K562 (cell line): ENCODE measurements around the gene HLA-DRB1. TPM values are rescaled to one million over a fixed set of nuclear protein-coding genes. Genes with fewer than 3 reads are reported as not detected.

ENCODE experiments used
- ATAC-seq: fragments of 200-7000 bp; cut with Tn5 transposase; 3 replicates; pipeline ENCODE4 v1.9.1; 2020; ENCODE audit warnings: moderate library complexity
- BruUV-seq: library from RNA; stranded (reverse); fragments of 400-500 nt; replicated peaks from 2 replicates; lab custom pipeline; 2021; lab: Mats Ljungman, UMichigan
- CTCF ChIA-PET: fragments of 300-600 bp; formaldehyde crosslinking; extraction: SDS; loops from one replicate; lab custom pipeline; 2021; ENCODE audit warnings: low intra/inter-chr PET ratio; lab: Yijun Ruan, JAX
- POLR2A ChIA-PET: fragments of 300-600, 350-650 bp; sonication (Branson Sonifier 250); formaldehyde crosslinking; extraction: SDS; loops from one replicate; lab custom pipeline; 2021; ENCODE audit warnings: antibody characterized with exemption, inconsistent platforms; lab: Yijun Ruan, JAX
- DNase-seq, 4 experiments: peaks; one replicate each; pipeline versions ENCODE4 v3.0.0 to v3.0.0-alpha.2; 2011 to 2018; ENCODE audit warnings: low spot score in 3 of 4, mixed read lengths in 3 of 4; ENCODE audit errors: extremely low read depth in 1 of 4
- FAIRE-seq: peaks from 2 replicates; lab custom pipeline; 2011; peaks lifted over from hg19 to GRCh38; lab: Jason Lieb, UNC
- H2AFZ ChIP-seq: 2 replicates; pipeline ENCODE4 v1.6.0; 2011; ENCODE audit warnings: low read depth, low read length, control low read depth, inconsistent platforms
- H3K27ac ChIP-seq: fragments of 200-600 bp; 3 replicates; pipeline ENCODE4 v1.8.0; 2011; ENCODE audit warnings: low read depth, mild to moderate bottlenecking, control low read depth, inconsistent platforms, low read length, moderate library complexity, mixed read lengths; ENCODE audit errors: extremely low read depth
- H3K27me3 ChIP-seq, 2 experiments: fragments of 300-600 bp in 1 of 2; 2 replicates in 1 of 2; 3 replicates in 1 of 2; pipeline versions ENCODE4 v1.6.0 to v1.8.0; 2011; ENCODE audit warnings: inconsistent platforms in 2 of 2, low read length in 2 of 2, mild to moderate bottlenecking in 1 of 2, mixed read lengths in 1 of 2, moderate library complexity in 1 of 2; ENCODE audit not compliant: control insufficient read depth in 2 of 2, insufficient read depth in 2 of 2
- H3K36me3 ChIP-seq: fragments of 300-600 bp; 3 replicates; pipeline ENCODE4 v1.8.0; 2011; ENCODE audit warnings: mild to moderate bottlenecking, low read length, inconsistent platforms; ENCODE audit not compliant: control insufficient read depth, insufficient read depth
- H3K4me1 ChIP-seq, 2 experiments: fragments of 200-600 bp in 1 of 2; replicated peaks in 1 of 2; 2 replicates in 1 of 2; 3 replicates in 1 of 2; pipeline versions ENCODE4 v1.5.1 to v1.8.0; 2011; ENCODE audit warnings: inconsistent platforms in 2 of 2, low read length in 2 of 2, mild to moderate bottlenecking in 1 of 2, mixed read lengths in 1 of 2, moderate library complexity in 1 of 2; ENCODE audit not compliant: control insufficient read depth in 2 of 2, insufficient read depth in 2 of 2
- H3K4me2 ChIP-seq: 2 replicates; pipeline ENCODE4 v1.6.1; 2011; ENCODE audit warnings: low read length, control low read depth, inconsistent platforms, mixed read lengths; ENCODE audit not compliant: insufficient read depth
- H3K4me3 ChIP-seq: fragments of 200-600 bp; sonication (generic), shearing (Covaris generic); 2 replicates; pipeline ENCODE4 v1.5.1; 2016; ENCODE audit warnings: control low read depth, inconsistent platforms
- H3K79me2 ChIP-seq: fragments of 200-600 bp; 3 replicates; pipeline ENCODE4 v1.8.0; 2011; ENCODE audit warnings: low read length, inconsistent platforms; ENCODE audit not compliant: control insufficient read depth, insufficient read depth
- H3K9ac ChIP-seq, 2 experiments: 2 replicates each; pipeline versions ENCODE4 v1.6.0 to v1.6.1; 2011; ENCODE audit warnings: low read depth in 2 of 2, low read length in 2 of 2, control low read depth in 1 of 2, inconsistent platforms in 1 of 2, mild to moderate bottlenecking in 1 of 2, mixed read lengths in 1 of 2; ENCODE audit not compliant: insufficient read depth in 1 of 2
- H3K9me1 ChIP-seq: one replicate; pipeline ENCODE4 v1.6.0; 2011; ENCODE audit warnings: inconsistent platforms, mild to moderate bottlenecking, low read length, moderate library complexity; ENCODE audit not compliant: control insufficient read depth, insufficient read depth
- H3K9me3 ChIP-seq: replicated peaks from 2 replicates; pipeline ENCODE4 v1.5.1; 2011; ENCODE audit warnings: low read depth, low read length, inconsistent platforms; ENCODE audit not compliant: control insufficient read depth, insufficient read depth
- H4K20me1 ChIP-seq: replicated peaks from 2 replicates; pipeline ENCODE4 v1.6.1; 2011; ENCODE audit warnings: low read length, inconsistent platforms, mixed read lengths; ENCODE audit not compliant: control insufficient read depth, insufficient read depth
- CHCHD3 ChIP-seq: fragments of 250-450 bp; sonication (Bioruptor Pico); IDR thresholded peaks from 2 replicates; pipeline ENCODE4 v2.1.2; 2022; ENCODE audit warnings: mild to moderate bottlenecking
- PCBP2 ChIP-seq: fragments of 200-400 bp; formaldehyde crosslinking; IDR thresholded peaks from 2 replicates; pipeline ENCODE4 v1.6.1; 2018; ENCODE audit warnings: low read length, low read depth, mild to moderate bottlenecking, moderate library complexity; ENCODE audit not compliant: poor library complexity, severe bottlenecking
- POLR2AphosphoS5 ChIP-seq: IDR thresholded peaks from 2 replicates; pipeline ENCODE4 v1.6.1; 2011; ENCODE audit warnings: mild to moderate bottlenecking, low read depth, low read length, moderate library complexity; ENCODE audit not compliant: control insufficient read depth, insufficient read depth
- RUNX1 ChIP-seq: sonication (generic); IDR thresholded peaks from 2 replicates; pipeline ENCODE4 v1.6.1; 2016; ENCODE audit warnings: antibody characterized with exemption, low read depth
- SNIP1 ChIP-seq: fragments of 450-650 bp; IDR thresholded peaks from 2 replicates; pipeline ENCODE4 v1.7.1; 2017; ENCODE audit warnings: low read depth, mild to moderate bottlenecking
- ZNF174 ChIP-seq: fragments of 250-450 bp; sonication (Bioruptor Pico); IDR thresholded peaks from 2 replicates; pipeline ENCODE4 v1.4.0; 2020; ENCODE audit warnings: mild to moderate bottlenecking
- WGBS: fragments of 100-300 bp; shearing (Covaris generic); methylation state at CpG from one replicate; pipeline ENCODE4 v1.1.6; 2016; ENCODE audit warnings: low coverage, mixed read lengths; ENCODE audit not compliant: insufficient coverage; ENCODE audit errors: missing lambda C conversion rate; 5-methylcytosine and 5-hydroxymethylcytosine counted together
- in situ Hi-C: fragments of 300-500 bp; cut with MboI; formaldehyde crosslinking; loops from 4 replicates; pipeline ENCODE4 v1.15.0; 2018; ENCODE audit warnings: inconsistent platforms, mixed read lengths
- intact Hi-C: fragments of 100-400 bp; cut with micrococcal nuclease; formaldehyde crosslinking; loops from 2 replicates; pipeline ENCODE4 v1.14.2; 2022
- polyA plus RNA-seq, 8 experiments: library from polyadenylated mRNA; depleted of rRNA in 4 of 8; stranded (reverse) in 5 of 8; unstranded in 3 of 8; fragments of >200 nt; fragmentation: Nextera tagmentation in 2 of 8; fragmentation: Illumina TruSeq in 1 of 8; extraction: Ambion mirVana in 2 of 8; extraction: Trizol in 1 of 8; gene quantifications; 2 replicates each; pipeline versions ENCODE4 v1.2.1 to v1.2.3, GENCODE V29; 2011 to 2014; ENCODE audit warnings: inconsistent platforms in 1 of 8, missing spikeins in 1 of 8
- total RNA-seq, 7 experiments: library from RNA; depleted of rRNA in 6 of 7; stranded (reverse); fragments of >200 nt in 6 of 7; fragmentation: Illumina TruSeq in 2 of 7; extraction: Trizol in 2 of 7; gene quantifications; 2 replicates each; pipeline versions ENCODE4 v1.2.1 to v1.2.3, GENCODE V29; 2011 to 2021; ENCODE audit warnings: low replicate concordance in 1 of 7
- TF ChIP-seq, protein P1 (sequence below), 3 experiments: fragments of 200-800 bp in 1 of 3; sonication (Bioruptor generic) in 1 of 3; sonication (generic) in 1 of 3; formaldehyde crosslinking in 1 of 3; IDR thresholded peaks; 2 replicates each; pipeline versions ENCODE4 v1.6.1 to v1.8.0; 2016 to 2022; ENCODE audit warnings: mild to moderate bottlenecking in 2 of 3, missing compliant biosample characterization in 2 of 3, missing genetic modification characterization in 2 of 3, missing genetic modification reagents in 1 of 3

Gene HLA-DRB1
- total and polyA plus RNA-seq, 9 of the 15 experiments (the other 6 are each of a cell fraction or from before 2014, with no cell fraction given): 0.06 to 0.78 (median 0.06) TPM; not detected in 6

DNA sequence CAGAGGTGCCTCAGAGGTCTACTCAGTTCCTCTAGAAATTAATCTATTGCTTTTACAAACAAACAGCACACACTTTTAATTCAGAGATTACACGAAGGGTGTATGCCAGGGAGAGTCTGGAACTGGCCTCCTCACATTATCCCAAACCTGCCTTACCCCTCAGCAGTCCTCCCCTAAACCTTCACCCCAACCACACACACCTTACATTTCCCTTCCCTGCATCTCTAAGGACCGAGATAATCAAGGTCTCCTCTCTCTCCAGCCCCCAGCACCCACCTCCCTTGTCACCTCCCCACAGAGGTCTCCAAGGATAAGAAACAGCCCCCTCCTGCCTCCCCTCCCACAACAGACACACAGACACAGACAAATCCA lies 6.1 kb downstream of the HLA-DRB1 start:
- Histone ChIP-seq H3K9me1 (no peaks in the 10 kb centered on the region), H3K4me2 (no peak overlapping the region), H3K9ac (no peak overlapping the region), H3K4me3 (no peak overlapping the region), H4K20me1 (no peaks in the 10 kb centered on the region), H3K79me2 (no peaks in the 10 kb centered on the region), H3K36me3 (no peaks in the 10 kb centered on the region), H2AFZ (no peak overlapping the region), H3K27ac (no peak overlapping the region), H3K9me3 (no peaks in the 10 kb centered on the region), H3K4me1 (no peaks in the 10 kb centered on the region), H3K27me3 (no peaks in the 10 kb centered on the region)
- CTCF ChIA-PET: no interaction called here
- WGBS: 0% methylated on average over 2 of the region's 2 CpGs
- FAIRE-seq (no peak), ATAC-seq (no peak), DNase-seq (no peak)
- intact Hi-C loops: no loop called here
- in situ Hi-C loops: no loop called here
- BruUV-seq: no TSS peak
- POLR2A ChIA-PET: no interaction called here
- TF ChIP-seq ZNF174 (no peak), SNIP1 (no peak), POLR2AphosphoS5 (no peak), CHCHD3 (no peak), PCBP2 (no peak), RUNX1 (no peak)
- TF ChIP-seq, protein P1, sequence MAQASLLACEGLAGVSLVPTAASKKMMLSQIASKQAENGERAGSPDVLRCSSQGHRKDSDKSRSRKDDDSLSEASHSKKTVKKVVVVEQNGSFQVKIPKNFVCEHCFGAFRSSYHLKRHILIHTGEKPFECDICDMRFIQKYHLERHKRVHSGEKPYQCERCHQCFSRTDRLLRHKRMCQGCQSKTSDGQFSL (CRISPR knock-in tag; IDR thresholded peaks at IDR 0.05): no peak
- TF ChIP-seq, protein P1 (tag; IDR thresholded peaks at IDR 0.05): no peak
